ENCODE results near the gene SHOC1.
"Not testable (repeated sequence)": the region's sequence is repeated elsewhere in the genome, so short reads cannot be mapped to it uniquely, and the experiment has no call there.

Gene SHOC1

GRCh38 chr9:111810908-111811307, 16.2 kb upstream of the SHOC1 start:
- Histone ChIP-seq H3K9me3 (no peaks in the 10 kb centered on the region), H3K4me1 (no peaks in the 10 kb centered on the region), H3K27me3 (no peaks in the 10 kb centered on the region), H3K36me3 (no peaks in the 10 kb centered on the region), H3K4me3 (ENCODE audit: low read depth, low read length) (no peak overlapping the region)
- DNase-seq: no peak
- TF ChIP-seq, protein P1, sequence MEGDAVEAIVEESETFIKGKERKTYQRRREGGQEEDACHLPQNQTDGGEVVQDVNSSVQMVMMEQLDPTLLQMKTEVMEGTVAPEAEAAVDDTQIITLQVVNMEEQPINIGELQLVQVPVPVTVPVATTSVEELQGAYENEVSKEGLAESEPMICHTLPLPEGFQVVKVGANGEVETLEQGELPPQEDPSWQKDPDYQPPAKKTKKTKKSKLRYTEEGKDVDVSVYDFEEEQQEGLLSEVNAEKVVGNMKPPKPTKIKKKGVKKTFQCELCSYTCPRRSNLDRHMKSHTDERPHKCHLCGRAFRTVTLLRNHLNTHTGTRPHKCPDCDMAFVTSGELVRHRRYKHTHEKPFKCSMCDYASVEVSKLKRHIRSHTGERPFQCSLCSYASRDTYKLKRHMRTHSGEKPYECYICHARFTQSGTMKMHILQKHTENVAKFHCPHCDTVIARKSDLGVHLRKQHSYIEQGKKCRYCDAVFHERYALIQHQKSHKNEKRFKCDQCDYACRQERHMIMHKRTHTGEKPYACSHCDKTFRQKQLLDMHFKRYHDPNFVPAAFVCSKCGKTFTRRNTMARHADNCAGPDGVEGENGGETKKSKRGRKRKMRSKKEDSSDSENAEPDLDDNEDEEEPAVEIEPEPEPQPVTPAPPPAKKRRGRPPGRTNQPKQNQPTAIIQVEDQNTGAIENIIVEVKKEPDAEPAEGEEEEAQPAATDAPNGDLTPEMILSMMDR (IDR thresholded peaks at IDR 0.05; ENCODE audit: low read depth, low read length): no peak

- not testable (repeated sequence) for DNase-seq, H3K9me3 ChIP-seq
Observed at GRCh38 chr9:111810415-111810814, 15.7 kb upstream of the SHOC1 start.

GRCh38 chr9:111807197-111807596, 12.5 kb upstream of the SHOC1 start:
- Histone ChIP-seq H3K36me3 (no peaks in the 10 kb centered on the region), H3K27me3 (no peaks in the 10 kb centered on the region), H3K9me3 (no peaks in the 10 kb centered on the region), H3K4me1 (no peaks in the 10 kb centered on the region), H3K4me3 (ENCODE audit: low read depth, low read length) (no peak overlapping the region)
- DNase-seq: no peak
- TF ChIP-seq, protein P1 (IDR thresholded peaks at IDR 0.05; ENCODE audit: low read depth, low read length): no peak

More at GRCh38 chr9:111810415-111810814, 15.7 kb upstream of the SHOC1 start:
- H3K27me3 ChIP-seq; H3K4me3 ChIP-seq (ENCODE audit: low read depth, low read length); H3K36me3 ChIP-seq; H3K4me1 ChIP-seq: not testable (repeated sequence)

DNA sequence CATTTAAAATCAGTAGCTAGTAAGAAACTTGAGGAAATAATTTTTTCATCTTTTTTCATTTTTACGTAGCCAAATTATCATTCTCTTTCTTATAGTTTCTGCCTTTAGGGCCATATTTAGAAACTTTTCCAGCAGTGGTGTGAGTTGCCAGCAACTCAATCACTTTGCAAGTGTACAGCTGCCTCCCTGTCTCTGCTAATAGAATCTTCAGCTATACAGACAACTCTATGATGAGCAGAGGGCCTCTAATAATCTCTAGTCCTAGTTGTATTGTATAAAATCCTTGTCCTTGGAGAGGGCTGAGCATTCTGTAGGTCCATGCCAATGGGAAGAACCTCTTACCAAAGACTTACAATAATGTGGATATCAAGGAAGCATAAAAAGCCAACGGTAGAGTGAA, 11.5 kb upstream of the SHOC1 start:
- no peak for DNase-seq
- no peaks in the 10 kb centered on the region for H3K4me1 ChIP-seq
- no peaks in the 10 kb centered on the region for H3K36me3 ChIP-seq
- H3K27me3 ChIP-seq: no peaks in the 10 kb centered on the region
- TF ChIP-seq, protein P1 (IDR thresholded peaks at IDR 0.05; ENCODE audit: low read depth, low read length): no peak
- H3K4me3 ChIP-seq (ENCODE audit: low read depth, low read length): no peak overlapping the region
- no peaks in the 10 kb centered on the region for H3K9me3 ChIP-seq

- Histone ChIP-seq H3K9me3 (no peaks in the 10 kb centered on the region), H3K36me3 (no peaks in the 10 kb centered on the region), H3K27me3 (no peaks in the 10 kb centered on the region), H3K4me1 (no peaks in the 10 kb centered on the region), H3K4me3 (ENCODE audit: low read depth, low read length) (no peak overlapping the region)
- DNase-seq: no peak
- TF ChIP-seq, protein P1 (IDR thresholded peaks at IDR 0.05; ENCODE audit: low read depth, low read length): no peak
Observed at GRCh38 chr9:111805830-111806241, 11.1 kb upstream of the SHOC1 start.

- DNase-seq: no peak
- H3K4me3 ChIP-seq (ENCODE audit: low read depth, low read length): no peak overlapping the region
- no peaks in the 10 kb centered on the region for H3K27me3 ChIP-seq
- no peaks in the 10 kb centered on the region for H3K4me1 ChIP-seq
- H3K9me3 ChIP-seq: no peaks in the 10 kb centered on the region
- no peaks in the 10 kb centered on the region for H3K36me3 ChIP-seq
- TF ChIP-seq, protein P1 (IDR thresholded peaks at IDR 0.05; ENCODE audit: low read depth, low read length): no peak
Observed at GRCh38 chr9:111805262-111805661, 10.5 kb upstream of the SHOC1 start.

GRCh38 chr9:111804636-111805035, 9.9 kb upstream of the SHOC1 start:
- DNase-seq: no peak
- H3K27me3 ChIP-seq: no peaks in the 10 kb centered on the region
- TF ChIP-seq, protein P1 (IDR thresholded peaks at IDR 0.05; ENCODE audit: low read depth, low read length): no peak
- H3K4me1 ChIP-seq: no peaks in the 10 kb centered on the region
- no peak overlapping the region for H3K4me3 ChIP-seq (ENCODE audit: low read depth, low read length)
- no peaks in the 10 kb centered on the region for H3K9me3 ChIP-seq
- no peaks in the 10 kb centered on the region for H3K36me3 ChIP-seq
